Duodenal mucosa (tissue), 2 donors: ENCODE results near the gene ZNF580.

ENCODE experiments used
- H3K27ac ChIP-seq: one replicate; pipeline ENCODE4 v1.7.0; 2013; ENCODE audit warnings: low read depth, low read length
- H3K27me3 ChIP-seq, 2 donors: one replicate each; pipeline ENCODE4 v1.7.0; 2013; ENCODE audit warnings: low read length in 2 of 2, control low read depth in 1 of 2; ENCODE audit not compliant: insufficient read depth in 2 of 2, control insufficient read depth in 1 of 2
- H3K36me3 ChIP-seq, 2 donors: one replicate each; pipeline ENCODE4 v1.7.0; 2013; ENCODE audit warnings: low read length in 2 of 2, control low read depth in 1 of 2; ENCODE audit not compliant: insufficient read depth in 2 of 2, control insufficient read depth in 1 of 2
- H3K4me1 ChIP-seq, 2 donors: one replicate each; pipeline ENCODE4 v1.7.0; 2013; ENCODE audit warnings: low read length in 2 of 2, control low read depth in 1 of 2; ENCODE audit not compliant: insufficient read depth in 2 of 2, control insufficient read depth in 1 of 2
- H3K4me3 ChIP-seq, 2 donors: one replicate each; pipeline ENCODE4 v1.7.0; 2013; ENCODE audit warnings: low read length in 2 of 2, low read depth in 1 of 2
- H3K9ac ChIP-seq, 2 donors: one replicate each; pipeline ENCODE4 v1.7.0; 2013; ENCODE audit warnings: low read length in 2 of 2, low read depth in 1 of 2
- H3K9me3 ChIP-seq, 2 donors: one replicate each; pipeline ENCODE4 v1.7.0; 2013; ENCODE audit warnings: low read length in 2 of 2, control low read depth in 1 of 2; ENCODE audit not compliant: control insufficient read depth in 1 of 2

ZNF580 gene

DNA sequence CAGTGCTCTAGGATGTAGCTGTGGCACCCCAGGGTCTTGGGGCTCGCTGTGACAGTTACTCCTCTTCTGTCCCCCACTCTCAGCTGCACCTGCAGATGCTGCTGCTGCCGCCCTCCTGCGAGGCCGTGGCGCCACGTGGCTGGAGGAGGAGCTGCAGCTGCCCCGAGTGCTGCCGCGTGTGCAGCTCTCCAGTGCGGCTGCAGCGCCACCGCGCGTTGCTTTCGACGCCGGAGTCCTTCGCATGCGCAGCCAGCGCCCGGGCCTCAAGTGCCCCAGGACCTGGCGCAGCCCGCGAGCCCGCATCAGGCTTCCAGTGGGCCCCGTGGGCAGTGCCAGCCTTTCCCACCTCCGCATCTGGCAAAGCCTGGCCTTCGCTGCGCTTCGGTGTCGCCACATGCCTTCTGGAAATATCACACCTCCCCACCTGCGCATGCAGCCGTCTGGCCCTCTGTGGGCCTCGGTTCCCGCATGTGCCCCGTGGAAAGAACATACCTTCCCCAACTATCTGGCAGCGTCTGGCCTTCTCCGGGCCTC lies 692 bp upstream of the ZNF580 start:
- H3K4me1 ChIP-seq: peaks cover 36 to 58% of the 10 kb centered on the region in 2 donors
- H3K4me3 ChIP-seq: peak overlapping the region; percentile 65 to 78
- no peaks in the 10 kb centered on the region for H3K9me3 ChIP-seq
- H3K27me3 ChIP-seq: no peaks in the 10 kb centered on the region
- H3K9ac ChIP-seq: peak overlapping the region; percentile 48 to 77
- H3K27ac ChIP-seq: no peak overlapping the region
- peaks cover 6 to 7% of the 10 kb centered on the region in 2 donors for H3K36me3 ChIP-seq

DNA sequence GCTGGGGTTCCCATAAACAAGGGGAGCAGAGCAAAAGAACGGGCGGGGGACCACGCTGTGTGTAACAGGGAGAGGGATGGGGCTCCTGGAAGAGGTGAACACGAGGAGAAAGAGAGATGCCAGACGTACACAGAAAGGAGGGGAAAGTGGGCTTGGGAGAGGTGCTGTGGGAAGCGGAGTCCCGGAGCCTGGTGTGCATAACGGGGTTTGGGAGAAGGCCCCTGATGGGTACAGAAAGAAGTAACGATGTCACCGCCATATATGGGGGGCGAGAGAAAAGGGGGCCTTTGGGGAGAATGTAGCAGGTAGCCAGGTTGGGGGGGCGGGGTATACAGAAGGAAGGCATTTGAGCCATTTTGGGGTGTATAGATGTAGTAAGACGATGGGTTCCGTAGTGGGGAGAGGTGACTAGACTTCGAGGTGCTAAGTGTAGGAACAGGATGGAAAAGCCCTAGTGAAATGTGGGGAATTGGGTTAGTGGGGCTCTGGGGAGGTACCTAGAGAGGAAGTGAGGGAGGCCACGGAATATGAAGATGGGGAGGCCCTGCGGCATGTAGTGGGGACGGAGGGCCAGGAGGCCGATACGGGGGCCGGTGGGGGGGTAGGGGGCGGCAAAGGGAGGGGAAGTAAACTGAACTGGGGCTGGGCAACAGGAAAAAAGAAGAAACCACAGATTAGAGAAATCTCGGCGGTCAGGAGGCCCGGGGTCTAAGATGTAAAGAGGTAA lies 787 bp downstream of the ZNF580 start:
- Histone ChIP-seq H3K9ac (peak overlapping the region; percentile 57 to 67), H3K4me1 (peaks cover 25 to 44% of the 10 kb centered on the region in 2 donors), H3K27me3 (no peaks in the 10 kb centered on the region), H3K4me3 (peak overlapping the region; percentile 65 to 91), H3K27ac (peak overlapping the region; percentile 60), H3K36me3 (peaks cover 9 to 14% of the 10 kb centered on the region in 2 donors), H3K9me3 (no peaks in the 10 kb centered on the region)

DNA sequence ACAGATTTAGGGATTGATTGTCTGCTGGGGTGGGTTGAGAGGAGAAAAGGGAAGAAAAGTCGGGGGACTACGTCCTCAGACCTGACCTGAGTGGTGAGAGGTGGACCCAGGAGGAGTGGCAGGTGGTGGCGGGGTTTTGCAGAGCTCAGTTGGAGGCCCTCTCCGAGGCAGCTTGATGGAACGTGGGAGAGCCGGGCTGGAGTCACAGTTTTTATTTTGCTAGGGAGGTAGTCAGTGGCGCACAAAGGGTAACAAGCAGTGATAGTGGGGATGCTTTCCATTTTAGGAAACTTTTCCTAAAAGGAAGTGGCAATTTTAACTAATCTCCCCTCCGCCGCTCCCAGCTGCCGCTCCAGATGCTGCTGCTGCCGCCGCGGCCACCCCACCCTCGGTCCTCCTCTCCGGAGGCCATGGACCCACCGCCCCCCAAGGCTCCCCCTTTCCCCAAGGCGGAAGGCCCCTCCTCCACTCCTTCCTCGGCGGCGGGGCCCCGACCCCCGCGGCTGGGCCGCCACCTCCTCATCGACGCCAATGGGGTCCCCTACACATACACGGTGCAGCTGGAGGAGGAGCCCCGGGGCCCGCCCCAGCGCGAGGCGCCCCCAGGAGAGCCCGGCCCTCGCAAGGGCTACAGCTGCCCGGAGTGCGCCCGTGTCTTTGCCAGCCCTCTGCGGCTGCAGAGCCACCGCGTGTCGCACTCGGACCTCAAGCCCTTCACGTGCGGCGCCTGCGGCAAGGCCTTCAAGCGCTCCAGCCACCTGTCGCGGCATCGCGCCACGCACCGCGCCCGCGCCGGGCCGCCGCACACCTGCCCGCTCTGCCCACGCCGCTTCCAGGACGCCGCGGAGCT lies 1.6 kb downstream of the ZNF580 start:
- no peaks in the 10 kb centered on the region for H3K9me3 ChIP-seq
- peak overlapping the region; percentile 57 to 64 for H3K9ac ChIP-seq
- no peaks in the 10 kb centered on the region for H3K27me3 ChIP-seq
- H3K27ac ChIP-seq: peak overlapping the region; percentile 23
- H3K36me3 ChIP-seq: peaks cover 9 to 14% of the 10 kb centered on the region in 2 donors
- H3K4me3 ChIP-seq: peak overlapping the region; percentile 65 to 91
- peaks cover 27 to 46% of the 10 kb centered on the region in 2 donors for H3K4me1 ChIP-seq

GRCh38 chr19:55643003-55643886 lies 2.4 kb downstream of the ZNF580 start, which contains the start of gene ZNF581:
Gene ZNF581 (plus strand): TSS chr19:55643649. CDS start chr19:55644572, 923 bp downstream.
- H3K4me1 ChIP-seq: peaks cover 32 to 49% of the 10 kb centered on the region in 2 donors
- H3K36me3 ChIP-seq: peaks cover 9 to 14% of the 10 kb centered on the region in 2 donors
- peak within 1 kb of the TSS; percentile 65 to 91 for H3K4me3 ChIP-seq
- H3K27ac ChIP-seq: peak within 1 kb of the TSS; percentile 23
- no peaks in the 10 kb centered on the region for H3K27me3 ChIP-seq
- peak within 1 kb of the TSS; percentile 62 to 81 for H3K9ac ChIP-seq
- H3K9me3 ChIP-seq: no peaks in the 10 kb centered on the region

GRCh38 chr19:55643887-55644176 lies 3.0 kb downstream of the ZNF580 start:
- Histone ChIP-seq H3K9ac (peak overlapping the region; percentile 62 to 81), H3K36me3 (peaks cover 9 to 14% of the 10 kb centered on the region in 2 donors), H3K27ac (no peak overlapping the region), H3K27me3 (no peaks in the 10 kb centered on the region), H3K4me1 (peaks cover 32 to 53% of the 10 kb centered on the region in 2 donors), H3K9me3 (no peaks in the 10 kb centered on the region), H3K4me3 (peak overlapping the region; percentile 65 to 91)

- Histone ChIP-seq H3K9ac (peak overlapping the region; percentile 62 to 81), H3K9me3 (no peaks in the 10 kb centered on the region), H3K27ac (no peak overlapping the region), H3K4me1 (peaks cover 36 to 56% of the 10 kb centered on the region in 2 donors), H3K27me3 (no peaks in the 10 kb centered on the region), H3K4me3 (peak overlapping the region; percentile 65 to 91), H3K36me3 (peaks cover 9 to 14% of the 10 kb centered on the region in 2 donors)
These were observed 3.5 kb downstream of the ZNF580 start for GRCh38 chr19:55644191-55644833.

- Histone ChIP-seq H3K4me3 (no peak overlapping the region), H3K9ac (peak overlapping the region in 1 of 2 donors; percentile 62), H3K27ac (no peak overlapping the region), H3K9me3 (no peaks in the 10 kb centered on the region), H3K27me3 (no peaks in the 10 kb centered on the region), H3K4me1 (peaks cover 38 to 51% of the 10 kb centered on the region in 2 donors), H3K36me3 (peaks cover 9 to 14% of the 10 kb centered on the region in 2 donors)
These were observed 4.2 kb downstream of the ZNF580 start for GRCh38 chr19:55644842-55645511.

DNA sequence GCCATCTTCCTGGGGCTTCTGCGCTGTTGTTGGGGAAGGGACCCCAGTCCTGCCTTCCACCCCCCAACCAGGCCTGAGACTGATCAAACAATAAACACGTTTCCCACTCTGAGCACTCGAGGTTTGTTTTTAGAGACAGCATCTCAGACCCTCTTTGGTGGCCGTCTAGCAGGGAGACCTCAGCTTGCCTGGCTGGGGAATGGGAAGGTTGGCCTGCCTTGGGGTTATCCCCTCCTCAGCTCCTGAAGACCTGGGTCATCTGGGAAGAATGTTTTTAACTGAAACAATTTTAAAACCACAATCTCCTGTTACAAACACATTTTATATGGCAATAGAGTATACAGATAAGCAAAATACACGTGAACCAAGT lies 4.7 kb downstream of the ZNF580 start:
- Histone ChIP-seq H3K27ac (no peak overlapping the region), H3K27me3 (no peaks in the 10 kb centered on the region), H3K9ac (no peak overlapping the region), H3K4me1 (peaks cover 38 to 46% of the 10 kb centered on the region in 2 donors), H3K4me3 (no peak overlapping the region), H3K9me3 (no peaks in the 10 kb centered on the region), H3K36me3 (peaks cover 9 to 14% of the 10 kb centered on the region in 2 donors)
